Stromal cell of bone marrow (primary cell): ENCODE data around the gene PKP3.

Experiments
- DNase-seq: peaks from one replicate; pipeline ENCODE4 v3.0.0-alpha.2; 2012; ENCODE audit warnings: low read depth

PKP3 gene

GRCh38 chr11:363948-364761, 29.9 kb upstream of the PKP3 start:
- DNase-seq, result no peak

GRCh38 chr11:364991-365725, 28.9 kb upstream of the PKP3 start:
- no peak for DNase-seq

- no peak for DNase-seq
Observed at GRCh38 chr11:365831-366230, 28.2 kb upstream of the PKP3 start.

- DNase-seq, result no peak
Observed at GRCh38 chr11:367956-368413, 26.0 kb upstream of the PKP3 start.

GRCh38 chr11:368414-369335, 25.3 kb upstream of the PKP3 start:
- DNase-seq, result no peak

- DNase-seq, result no peak
Observed at GRCh38 chr11:369336-370018, 24.5 kb upstream of the PKP3 start, which contains the start of gene B4GALNT4. TSS of gene B4GALNT4 (plus strand) at chr11:369499. CDS start at chr11:369804, 305 bp downstream.

GRCh38 chr11:370070-370941, 23.7 kb upstream of the PKP3 start:
- no peak for DNase-seq

- DNase-seq, result no peak
Observed at GRCh38 chr11:371051-371450, 23.0 kb upstream of the PKP3 start.

GRCh38 chr11:371716-372590, 22.1 kb upstream of the PKP3 start:
- no peak for DNase-seq

- no peak for DNase-seq
Observed at GRCh38 chr11:372809-373715, 20.9 kb upstream of the PKP3 start.

GRCh38 chr11:373716-374551, 20.1 kb upstream of the PKP3 start:
- no peak for DNase-seq

GRCh38 chr11:375065-376025, 18.7 kb upstream of the PKP3 start:
- no peak for DNase-seq

- no peak for DNase-seq
Observed at GRCh38 chr11:376531-377173, 17.4 kb upstream of the PKP3 start.

- DNase-seq, result no peak
Observed at GRCh38 chr11:377174-377865, 16.7 kb upstream of the PKP3 start.

GRCh38 chr11:377883-378500, 16.0 kb upstream of the PKP3 start:
- DNase-seq, result no peak
